Stimulated activated CD4-positive, alpha-beta T cell treated with anti-CD3 and anti-CD28 coated beads, Interleukin-4, amount 100 ng/mL, for 24 hours (primary cell): Measurements from ENCODE around the gene ELL2.

Source experiments
- DNase-seq: peaks from one replicate; pipeline ENCODE4 v3.0.0-alpha.2; 2020

The ELL2 gene

GRCh38 chr5:95953021-95953702 is 8.5 kb downstream of the ELL2 start:
- DNase-seq, result no peak

- DNase-seq, result no peak
Observed at GRCh38 chr5:95951916-95952315, 9.7 kb downstream of the ELL2 start.

- no peak for DNase-seq
Observed at GRCh38 chr5:95949810-95950209, 11.8 kb downstream of the ELL2 start.

GRCh38 chr5:95948631-95949030 is 13.0 kb downstream of the ELL2 start:
- DNase-seq, result no peak

GRCh38 chr5:95946451-95946850 is 15.2 kb downstream of the ELL2 start:
- no peak for DNase-seq

- DNase-seq, result no peak
Observed at GRCh38 chr5:95942968-95943367, 18.7 kb downstream of the ELL2 start.

- DNase-seq, result no peak
Observed at GRCh38 chr5:95942414-95942813, 19.2 kb downstream of the ELL2 start.

- DNase-seq, result no peak
Observed at GRCh38 chr5:95941756-95942155, 19.9 kb downstream of the ELL2 start.

- DNase-seq, result no peak
Observed at GRCh38 chr5:95940758-95941682, 20.6 kb downstream of the ELL2 start.

GRCh38 chr5:95939465-95939864 is 22.2 kb downstream of the ELL2 start:
- DNase-seq, result no peak

GRCh38 chr5:95938766-95939165 is 22.9 kb downstream of the ELL2 start:
- DNase-seq, result no peak

- DNase-seq, result no peak
Observed at GRCh38 chr5:95938347-95938746, 23.3 kb downstream of the ELL2 start.

GRCh38 chr5:95937607-95938152 is 24.0 kb downstream of the ELL2 start:
- no peak for DNase-seq

- DNase-seq, result no peak
Observed at GRCh38 chr5:95936812-95937397, 24.7 kb downstream of the ELL2 start.

- DNase-seq, result no peak
Observed at GRCh38 chr5:95935553-95936100, 26.0 kb downstream of the ELL2 start.

- DNase-seq, result no peak
Observed at GRCh38 chr5:95934207-95934804, 27.3 kb downstream of the ELL2 start.

- DNase-seq, result no peak
Observed at GRCh38 chr5:95932941-95933340, 28.7 kb downstream of the ELL2 start.

- no peak for DNase-seq
Observed at GRCh38 chr5:95931079-95931833, 30.4 kb downstream of the ELL2 start.

GRCh38 chr5:95930141-95930930 is 31.3 kb downstream of the ELL2 start:
- DNase-seq, result no peak

- no peak for DNase-seq
Observed at GRCh38 chr5:95928724-95929253, 32.9 kb downstream of the ELL2 start.
